Panc1 (cell line): ENCODE data around the gene B4GALT7. TPM values are rescaled to one million over a fixed set of nuclear protein-coding genes. Genes with fewer than 3 reads are reported as not detected.
A peak's percentile ranks its signal among the peaks of the same experiment; 100 is the strongest.

Source experiments
- ATAC-seq: fragments of 200-7000 bp; cut with Tn5 transposase; 2 replicates; pipeline ENCODE4 v1.9.1; 2020; ENCODE audit warnings: mild to moderate bottlenecking, moderate library complexity
- BruUV-seq: library from RNA; stranded (reverse); fragments of 400-500 nt; replicated peaks from 2 replicates; lab custom pipeline; 2021; lab: Mats Ljungman, UMichigan
- CTCF ChIA-PET: fragments of 300-600 bp; sonication (Branson Sonifier 250); formaldehyde crosslinking; loops from one replicate; lab custom pipeline; 2022; ENCODE audit warnings: antibody characterized with exemption; lab: Charles Lee
- POLR2A ChIA-PET: fragments of 300-600 bp; sonication (Branson Sonifier 250); formaldehyde crosslinking; loops from one replicate; lab custom pipeline; 2022; ENCODE audit warnings: antibody characterized with exemption; lab: Charles Lee
- DNase-seq: peaks from one replicate; pipeline ENCODE4 v3.0.0-alpha.2; 2010; ENCODE audit warnings: low read depth, low spot score
- H3K27ac ChIP-seq: 2 replicates; pipeline ENCODE4 v1.5.1; 2011; ENCODE audit warnings: mild to moderate bottlenecking, low read length, inconsistent platforms
- H3K27me3 ChIP-seq: fragments of 200-500 bp; sonication (Bioruptor generic); 2 replicates; pipeline ENCODE4 v1.6.0; 2014; ENCODE audit warnings: low read length, inconsistent platforms; ENCODE audit not compliant: control insufficient read depth, insufficient read depth
- H3K36me3 ChIP-seq: fragments of 200-500 bp; sonication (Bioruptor generic); 2 replicates; pipeline ENCODE4 v1.5.1; 2014; ENCODE audit warnings: inconsistent platforms, mild to moderate bottlenecking, low read length, moderate library complexity; ENCODE audit not compliant: control insufficient read depth, insufficient read depth
- H3K4me1 ChIP-seq: 2 replicates; pipeline ENCODE4 v1.5.1; 2011; ENCODE audit warnings: inconsistent platforms, mild to moderate bottlenecking, low read length, moderate library complexity; ENCODE audit not compliant: control insufficient read depth, insufficient read depth
- H3K4me3 ChIP-seq, 2 experiments: 2 replicates each; pipeline ENCODE4 v1.5.1; 2011 to 2012; ENCODE audit warnings: low read depth in 2 of 2, low read length in 2 of 2, mild to moderate bottlenecking in 2 of 2, inconsistent platforms in 1 of 2, moderate library complexity in 1 of 2
- H3K9me3 ChIP-seq: fragments of 200-500 bp; sonication (Bioruptor generic); 2 replicates; pipeline ENCODE4 v1.5.1; 2014; ENCODE audit warnings: low read depth, mild to moderate bottlenecking, inconsistent platforms, low read length, moderate library complexity; ENCODE audit not compliant: control insufficient read depth, insufficient read depth
- CTCF ChIP-seq: fragments of 450-650 bp; IDR thresholded peaks from 2 replicates; pipeline ENCODE4 v1.5.1; 2017; ENCODE audit warnings: mild to moderate bottlenecking
- POLR2AphosphoS5 ChIP-seq: IDR thresholded peaks from 2 replicates; pipeline ENCODE4 v1.6.1; 2012; ENCODE audit warnings: mild to moderate bottlenecking, low read depth, low read length, moderate library complexity
- REST ChIP-seq, 2 experiments: IDR thresholded peaks; 2 replicates each; pipeline ENCODE4 v1.6.1; 2011 to 2012; ENCODE audit warnings: low read depth in 2 of 2, control low read depth in 1 of 2, low read length in 1 of 2, mild to moderate bottlenecking in 1 of 2, moderate library complexity in 1 of 2; ENCODE audit not compliant: insufficient read depth in 1 of 2
- SIN3A ChIP-seq: IDR thresholded peaks from 2 replicates; pipeline ENCODE4 v1.6.1; 2012; ENCODE audit warnings: low read depth, mild to moderate bottlenecking, low read length, moderate library complexity, borderline replicate concordance; ENCODE audit not compliant: insufficient read depth
- TCF7L2 ChIP-seq: IDR thresholded peaks from 2 replicates; pipeline ENCODE4 v1.6.1; 2011; ENCODE audit warnings: mild to moderate bottlenecking, low read depth, low read length, inconsistent platforms
- in situ Hi-C: cut with HindIII; loops from 2 replicates; pipeline ENCODE4 v1.10.0; 2016; ENCODE audit warnings: low sequenced_read_pairs, low pct_unique_long_range_greater_than_20kb
- intact Hi-C: fragments of 100-400 bp; cut with micrococcal nuclease; formaldehyde crosslinking; loops from one replicate; pipeline ENCODE4 v1.10.0; 2022; ENCODE audit not compliant: unreplicated experiment
- total RNA-seq: library from RNA; stranded (reverse); gene quantifications from one replicate; pipeline ENCODE4 v1.2.1, GENCODE V29; 2021; ENCODE audit not compliant: unreplicated experiment

Gene B4GALT7
- total RNA-seq, 1 experiment from 2014 or later = 38.0 TPM

GRCh38 chr5:177607115-177607451, 7.2 kb downstream of the B4GALT7 start:
- CTCF ChIA-PET = interaction anchor here (0.5 to 0.9 kb wide), 2 partner anchors 49 to 127 kb away, joined by 3 to 4 read pairs; no protein-coding TSS in a partner anchor
- intact Hi-C loops = no loop called here
- BruUV-seq = no TSS peak
- POLR2A ChIA-PET = no interaction called here
- Histone ChIP-seq H3K27me3 (no peaks in the 10 kb centered on the region), H3K4me3 (no peak overlapping the region), H3K27ac (no peak overlapping the region), H3K4me1 (no peaks in the 10 kb centered on the region), H3K9me3 (no peaks in the 10 kb centered on the region), H3K36me3 (no peaks in the 10 kb centered on the region)
- TF ChIP-seq SIN3A (no peak), TCF7L2 (no peak)
- DNase-seq (no peak), ATAC-seq (no peak)
- in situ Hi-C loops = no loop called here

GRCh38 chr5:177607452-177608192, 7.7 kb downstream of the B4GALT7 start:
- no peaks in the 10 kb centered on the region for H3K4me1 ChIP-seq
- H3K36me3 ChIP-seq = no peaks in the 10 kb centered on the region
- ChIA-PET POLR2A (interaction anchor here (0.6 to 0.7 kb wide), 2 partner anchors 162 to 239 kb away, joined by 4 to 5 read pairs; no protein-coding TSS in a partner anchor), CTCF (interaction anchor here (0.5 to 0.9 kb wide), 2 partner anchors 50 to 127 kb away, joined by 3 to 4 read pairs; no protein-coding TSS in a partner anchor)
- no peak for DNase-seq
- no peak for TF ChIP-seq POLR2AphosphoS5
- no peak for TF ChIP-seq TCF7L2
- peak; percentile 96 for TF ChIP-seq CTCF
- TF ChIP-seq SIN3A = no peak
- no peak for TF ChIP-seq REST (IDR thresholded peaks at IDR 0.05; ENCODE audit: insufficient read depth in 1 of 2, low read depth in 2 of 2, low read length in 1 of 2)
- H3K9me3 ChIP-seq = no peaks in the 10 kb centered on the region
- intact Hi-C loops (no loop called here), in situ Hi-C loops (no loop called here)
- no peaks in the 10 kb centered on the region for H3K27me3 ChIP-seq
- H3K4me3 ChIP-seq = no peak overlapping the region
- BruUV-seq = no TSS peak
- H3K27ac ChIP-seq = no peak overlapping the region
- peak; percentile 91 for ATAC-seq
